8988T (cell line): Measurements from ENCODE around the gene ESYT1.
"Not testable (repeated sequence)": the region's sequence is repeated elsewhere in the genome, so short reads cannot be mapped to it uniquely, and the experiment has no call there.

Experiments
- DNase-seq: peaks from one replicate; pipeline ENCODE4 v3.0.0; 2011

Gene ESYT1

DNA sequence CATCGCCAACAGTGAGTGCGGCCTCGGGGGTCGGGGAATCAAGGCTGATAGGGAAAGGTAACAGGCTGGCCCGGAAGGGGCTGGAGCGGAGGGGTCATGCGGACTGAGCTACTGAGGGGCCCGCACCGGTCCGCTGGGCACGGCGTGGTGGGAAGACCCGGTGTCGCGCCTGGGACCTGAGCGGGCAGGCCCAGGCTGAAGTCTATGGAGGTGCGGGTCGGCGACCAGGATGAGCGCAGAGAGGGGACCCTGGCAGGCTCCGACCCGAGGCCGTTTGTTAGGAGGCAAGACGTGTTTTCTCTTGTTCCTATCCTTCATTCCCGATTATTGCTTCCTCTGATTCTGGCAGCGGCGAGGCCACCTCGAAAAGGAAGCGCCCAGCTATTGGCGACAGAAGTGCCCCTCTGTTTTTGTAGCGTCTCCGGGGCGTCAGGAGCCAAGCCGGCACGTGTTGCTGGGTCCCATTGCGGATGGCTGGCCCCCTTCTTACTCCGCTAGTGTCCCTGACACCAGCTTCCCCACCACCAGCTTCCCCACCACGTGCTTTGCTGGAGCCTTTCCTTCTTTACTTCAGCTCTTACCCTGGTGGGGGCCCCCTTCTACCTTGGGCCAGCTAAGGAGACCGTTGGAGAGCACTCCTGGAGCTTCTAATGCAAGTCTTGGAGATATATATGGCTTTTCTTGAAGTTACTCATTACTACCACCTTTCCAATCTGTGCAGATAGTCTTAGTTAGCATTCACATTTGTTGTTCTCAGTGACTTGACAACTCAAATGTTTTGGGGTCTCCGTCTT, 23.1 kb upstream of the ESYT1 start:
- no peak for DNase-seq

DNA sequence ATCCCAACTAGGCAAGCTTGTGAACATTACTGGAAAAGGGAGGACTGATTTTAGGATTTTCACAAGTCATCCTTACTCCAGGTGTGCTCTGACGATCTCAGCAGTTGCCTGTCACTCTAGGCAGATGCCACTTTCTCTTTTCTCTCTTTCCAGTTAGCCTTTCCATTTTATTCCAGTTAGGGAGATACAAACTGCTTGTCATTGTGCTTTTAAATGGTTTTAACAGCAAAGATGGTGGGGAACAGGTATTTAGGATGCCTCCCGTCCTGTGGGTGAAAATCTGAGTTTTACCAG, 22.5 kb upstream of the ESYT1 start:
- no peak for DNase-seq

DNA sequence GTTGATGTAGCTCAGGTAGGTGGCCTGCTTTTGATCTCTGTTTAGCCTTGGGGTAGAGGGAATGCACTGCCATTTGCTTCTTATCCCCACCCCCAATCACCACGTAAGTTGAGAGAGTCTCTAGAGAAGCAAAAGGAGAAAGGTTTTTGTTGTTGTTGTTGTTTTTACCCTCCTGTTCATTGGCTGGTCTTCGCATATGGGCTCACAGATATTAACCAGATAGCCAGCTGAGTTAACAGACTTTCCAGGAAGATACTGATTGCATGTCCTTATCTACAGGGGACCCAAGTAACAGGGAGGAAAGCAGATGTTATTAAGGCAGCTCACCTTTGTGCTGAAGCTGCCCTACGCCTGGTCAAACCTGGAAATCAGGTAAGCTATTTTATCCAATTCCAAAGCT, 20.8 kb upstream of the ESYT1 start:
- no peak for DNase-seq

DNA sequence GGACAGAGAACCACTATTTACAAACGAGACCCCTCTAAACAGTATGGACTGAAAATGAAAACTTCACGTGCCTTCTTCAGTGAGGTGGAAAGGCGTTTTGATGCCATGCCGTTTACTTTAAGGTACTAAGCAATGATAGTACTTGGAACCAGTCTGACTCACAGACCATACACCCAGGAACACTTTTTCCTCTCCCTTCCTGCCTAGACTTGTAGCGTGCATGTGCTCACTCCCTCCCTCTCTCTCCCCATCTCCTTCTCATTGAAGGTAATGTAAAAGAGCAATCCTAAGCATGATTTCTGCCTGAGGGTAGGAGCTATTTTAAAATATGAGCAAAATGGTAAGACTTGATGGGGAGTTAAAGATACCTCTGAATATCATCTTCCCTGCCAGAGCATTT, 17.5 kb upstream of the ESYT1 start:
- no peak for DNase-seq

- no peak for DNase-seq
Observed at GRCh38 chr12:56114084-56114483, 14.0 kb upstream of the ESYT1 start.

GRCh38 chr12:56115329-56115728, 12.7 kb upstream of the ESYT1 start:
- DNase-seq: no peak

- DNase-seq: no peak
Observed at GRCh38 chr12:56116267-56117081, 11.6 kb upstream of the ESYT1 start, which contains the start of gene RPL41. TSS of gene RPL41 (plus strand) at chr12:56116633.

DNA sequence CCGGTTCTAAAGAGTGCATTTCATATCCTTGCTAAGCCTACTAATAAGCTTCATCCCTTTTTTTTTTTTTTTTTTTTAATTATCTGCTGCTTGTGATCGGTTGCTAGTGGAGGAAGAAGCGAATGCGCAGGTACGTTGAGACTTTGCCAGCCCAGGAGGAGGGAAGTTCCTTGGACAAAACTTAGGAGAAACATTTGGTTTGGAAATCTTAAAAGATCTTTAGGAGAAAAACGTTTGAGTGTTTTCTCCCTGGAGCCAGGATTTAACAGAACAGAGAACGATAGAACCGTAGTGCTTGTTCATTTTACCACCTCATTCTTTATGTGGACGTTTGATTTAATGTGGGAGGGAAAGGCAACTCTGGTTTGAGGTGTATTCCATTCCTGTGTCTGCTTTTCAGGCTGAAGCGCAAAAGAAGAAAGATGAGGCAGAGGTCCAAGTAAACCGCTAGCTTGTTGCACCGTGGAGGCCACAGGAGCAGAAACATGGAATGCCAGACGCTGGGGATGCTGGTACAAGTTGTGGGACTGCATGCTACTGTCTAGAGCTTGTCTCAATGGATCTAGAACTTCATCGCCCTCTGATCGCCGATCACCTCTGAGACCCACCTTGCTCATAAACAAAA, 10.9 kb upstream of the ESYT1 start:
- not testable (repeated sequence) for DNase-seq

DNA sequence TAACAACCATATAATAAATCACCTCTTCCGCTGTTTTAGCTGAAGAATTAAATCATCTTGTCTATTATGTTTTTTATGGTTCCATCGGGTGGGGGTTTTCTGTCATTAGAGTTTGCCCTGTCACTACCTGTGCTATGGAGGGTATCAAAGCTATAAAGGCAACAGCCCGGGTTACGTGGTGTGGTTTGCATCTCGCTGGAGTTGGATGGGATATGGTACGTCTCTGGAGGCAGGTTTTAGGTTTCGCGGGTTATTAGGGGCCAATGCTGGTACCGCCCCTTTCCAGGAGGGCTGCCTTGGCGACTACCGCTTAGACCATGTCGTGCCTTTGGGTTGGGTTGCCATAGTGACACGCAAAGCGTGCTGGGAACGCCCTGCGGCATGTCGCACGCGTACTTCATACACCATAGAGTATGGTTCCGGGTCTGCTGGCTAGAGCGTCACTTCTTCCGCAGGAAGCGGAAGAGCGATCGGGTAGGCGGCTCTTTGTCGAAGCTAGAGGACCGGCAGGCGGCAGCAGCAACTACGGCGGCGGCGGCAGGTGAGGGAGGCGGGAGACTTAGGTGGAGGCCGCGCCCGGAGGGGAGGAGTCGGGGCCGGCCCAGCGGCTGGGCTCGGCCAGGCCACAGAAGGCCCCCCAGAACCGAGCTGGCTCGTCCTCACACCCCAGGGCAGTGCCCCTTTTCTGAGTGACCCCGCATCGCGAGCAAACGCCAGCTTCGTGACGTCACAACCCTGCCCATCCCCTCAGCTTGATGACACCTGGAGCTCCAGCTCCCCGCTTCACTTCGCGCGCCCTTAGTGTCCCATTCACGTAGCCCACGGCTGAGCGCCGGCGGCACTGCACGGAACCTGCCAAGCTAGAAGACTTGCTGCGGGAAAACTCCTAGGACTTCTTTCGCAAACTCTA, 10.0 kb upstream of the ESYT1 start, which contains the start of gene ZC3H10:
ZC3H10 (plus strand) TSS at position 489 of the 910 bp plus-strand sequence. CDS start 2,297 bp downstream, outside the sequence.
- peak; percentile 69 for DNase-seq

DNA sequence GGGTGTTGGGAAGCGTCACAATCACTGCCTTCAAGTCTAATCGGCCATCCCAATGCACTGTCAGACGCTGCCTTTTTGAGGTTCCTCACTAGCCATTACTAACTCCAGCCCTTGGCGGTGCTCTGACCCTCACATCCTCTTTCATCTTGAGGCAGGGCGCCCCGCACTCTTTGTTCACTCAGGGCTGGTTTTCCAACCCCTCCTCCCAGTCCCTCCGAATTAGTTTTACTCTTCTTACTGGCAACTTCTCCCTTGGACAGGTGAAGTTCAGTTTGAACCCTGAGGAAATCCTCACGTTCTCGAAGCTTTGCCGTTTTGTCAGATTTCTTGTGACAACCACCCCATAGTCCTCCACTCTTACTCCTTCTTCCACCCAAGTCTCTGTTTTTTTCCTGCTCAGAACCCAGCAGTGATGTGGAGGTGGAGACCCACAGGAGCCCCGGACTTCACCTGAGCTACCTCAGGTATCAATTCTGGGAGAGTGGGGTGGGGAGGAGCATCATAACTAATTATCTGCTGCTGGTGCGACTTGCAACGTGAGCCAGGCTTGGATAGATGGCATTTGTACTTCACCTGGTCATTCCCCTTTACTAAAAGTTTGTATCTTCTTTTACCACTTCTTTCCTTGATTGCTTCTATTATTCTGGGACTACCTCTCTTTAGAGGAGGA, 9.2 kb upstream of the ESYT1 start:
- DNase-seq: no peak

DNA sequence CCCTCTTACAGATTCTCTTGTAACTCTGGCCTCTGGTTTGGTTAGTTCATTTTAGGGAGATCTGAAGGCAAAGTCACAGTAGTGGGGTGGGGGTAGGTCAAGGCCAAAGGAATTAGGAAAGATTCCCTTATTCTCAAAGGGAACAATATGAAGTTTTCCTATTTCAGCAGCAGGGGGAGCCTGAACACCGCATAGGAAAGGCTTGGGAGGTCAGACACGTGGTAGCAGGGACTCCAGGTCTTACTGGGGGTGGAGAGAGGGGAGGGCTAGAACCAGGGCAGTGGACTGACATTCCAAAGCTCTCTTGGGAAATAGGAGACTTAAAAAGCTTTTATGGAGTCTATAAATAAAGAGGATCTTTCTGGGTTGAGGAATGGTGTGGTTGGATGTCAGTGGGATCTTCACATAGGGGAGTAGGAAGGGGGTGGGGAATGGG, 8.7 kb upstream of the ESYT1 start:
- DNase-seq: peak; percentile 67

- no peak for DNase-seq
Observed at GRCh38 chr12:56120158-56120846, 7.8 kb upstream of the ESYT1 start.

DNA sequence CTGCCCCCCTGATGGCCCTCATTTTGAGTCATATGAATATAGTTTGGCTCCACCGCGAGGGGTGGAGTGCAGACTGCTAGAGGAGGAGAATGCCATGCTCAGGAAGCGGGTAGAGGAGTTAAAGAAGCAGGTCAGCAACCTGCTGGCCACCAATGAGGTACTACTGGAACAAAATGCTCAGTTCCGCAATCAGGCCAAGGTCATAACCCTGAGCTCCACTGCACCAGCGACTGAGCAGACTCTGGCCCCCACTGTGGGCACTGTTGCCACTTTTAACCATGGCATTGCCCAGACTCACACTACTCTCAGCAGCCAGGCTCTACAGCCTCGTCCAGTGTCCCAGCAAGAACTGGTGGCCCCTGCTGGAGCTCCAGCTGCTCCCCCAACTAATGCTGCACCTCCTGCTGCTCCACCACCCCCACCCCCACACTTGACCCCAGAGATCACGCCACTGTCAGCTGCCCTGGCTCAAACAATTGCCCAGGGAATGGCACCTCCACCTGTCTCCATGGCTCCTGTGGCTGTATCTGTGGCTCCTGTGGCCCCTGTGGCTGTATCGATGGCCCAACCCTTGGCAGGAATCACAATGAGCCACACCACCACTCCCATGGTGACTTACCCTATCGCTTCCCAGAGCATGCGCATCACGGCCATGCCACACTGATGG, 6.7 kb upstream of the ESYT1 start:
- DNase-seq: no peak

DNA sequence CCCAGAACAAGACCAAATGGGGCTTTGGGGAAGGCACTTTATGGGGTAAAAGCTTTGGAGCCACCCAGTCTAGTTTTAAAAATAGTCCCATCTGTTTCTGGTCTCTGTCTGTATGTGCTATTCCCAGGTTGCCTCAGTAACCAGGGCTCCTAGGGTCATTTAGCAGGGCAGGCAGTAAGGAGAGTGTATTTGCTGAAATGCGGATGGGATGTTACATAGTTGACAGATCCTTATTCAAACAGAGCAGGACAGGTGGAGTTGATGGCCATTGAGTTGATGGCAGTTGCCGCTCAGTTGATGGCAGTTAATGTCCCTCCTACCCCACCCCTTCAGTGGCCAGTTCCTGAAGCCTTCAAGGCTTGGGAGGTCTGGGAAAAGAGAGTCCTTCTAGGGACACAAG, 5.4 kb upstream of the ESYT1 start:
- no peak for DNase-seq

- DNase-seq: no peak
Observed at GRCh38 chr12:56124133-56124532, 3.9 kb upstream of the ESYT1 start.

GRCh38 chr12:56126732-56127239, 1.3 kb upstream of the ESYT1 start:
- no peak for DNase-seq

- no peak for DNase-seq
Observed at GRCh38 chr12:56127485-56127887, 581 bp upstream of the ESYT1 start.

DNA sequence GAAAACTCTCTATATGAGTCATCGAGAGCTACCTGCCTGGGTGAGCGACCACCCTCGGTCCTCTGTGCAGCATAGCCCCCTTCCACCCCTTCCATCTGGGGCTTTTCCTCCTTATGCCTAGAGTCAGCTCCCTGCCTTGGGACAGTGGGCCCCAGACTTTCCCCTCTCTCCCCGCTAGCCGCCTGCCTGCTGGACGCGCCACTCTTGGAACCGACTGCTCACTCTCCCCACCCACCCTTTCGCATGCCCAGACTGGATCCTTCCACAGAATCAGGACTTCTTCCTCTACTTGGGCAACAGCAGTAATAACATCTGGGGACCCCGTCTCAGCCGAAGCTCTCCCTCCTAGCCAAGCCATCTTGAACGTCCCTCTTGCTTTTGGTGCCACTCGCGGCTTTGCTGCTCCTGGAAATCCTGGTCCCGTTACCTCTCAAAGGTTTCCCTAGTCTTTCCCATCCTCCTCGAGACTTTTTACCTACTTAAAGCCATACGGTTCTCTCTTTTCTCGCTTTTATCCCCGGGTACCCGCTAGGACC, 671 bp downstream of the ESYT1 start:
- no peak for DNase-seq

DNA sequence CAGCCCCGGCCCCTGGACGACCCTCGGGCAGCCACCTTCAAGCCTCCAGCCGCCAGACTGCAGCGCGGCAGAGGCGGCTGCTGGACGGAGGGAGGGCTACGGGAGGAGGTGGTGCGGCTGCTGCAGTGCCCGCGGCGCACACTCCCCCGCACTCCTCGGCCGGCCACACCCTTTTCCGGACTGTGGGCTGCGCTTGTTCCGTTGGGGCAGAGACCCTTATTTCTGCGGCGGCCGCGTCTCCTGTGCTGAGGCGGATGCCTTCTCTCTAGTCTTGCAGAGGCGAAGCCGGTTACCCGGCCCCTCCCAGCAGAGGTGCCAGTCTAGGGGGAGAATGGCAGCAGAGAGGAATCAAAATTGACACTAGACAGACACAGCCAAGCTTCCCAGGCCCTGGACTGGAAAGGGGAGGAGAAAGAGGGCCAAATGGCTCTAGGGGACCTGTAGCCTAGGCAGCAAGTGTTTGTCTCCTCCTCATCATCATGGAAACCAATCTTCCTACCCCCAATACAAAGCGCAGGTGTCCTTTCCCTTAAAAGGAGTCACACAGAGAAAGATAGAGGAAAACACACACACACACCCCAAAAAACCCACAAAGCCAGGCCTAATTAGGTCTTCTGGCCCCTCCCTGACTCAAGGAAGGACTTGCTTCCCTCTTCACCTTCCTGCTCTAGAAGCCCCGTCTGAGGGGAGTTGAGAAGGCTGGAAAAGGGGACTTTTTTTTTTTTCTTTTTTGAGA, 1.3 kb downstream of the ESYT1 start:
- peak; percentile 41 for DNase-seq
